Immature natural killer cell (primary cell): ENCODE data around the gene GABRE. TPM values are rescaled to one million over a fixed set of nuclear protein-coding genes. Genes with fewer than 3 reads are reported as not detected.

ENCODE experiments used
- polyA plus RNA-seq, 3 donors: library from polyadenylated mRNA; unstranded; fragments of 300-500 nt; fragmentation: Illumina TruSeq; gene quantifications; one replicate each; pipeline ENCODE4 v1.2.3, GENCODE V29; 2021

The GABRE gene
- polyA plus RNA-seq, 3 donors from 2014 or later = not detected

Other genes starting within 250 kb of the GABRE start
- not detected for gene CNGA2, start 239.9 kb downstream of the GABRE start, polyA plus RNA-seq
- gene MAGEA4, start 61.8 kb downstream of the GABRE start, polyA plus RNA-seq = not detected
- gene MAGEA10, start 163.9 kb upstream of the GABRE start, polyA plus RNA-seq = not detected